Fibroblast of lung (primary cell): Measurements from ENCODE around the gene DAZAP1. TPM values are rescaled to one million over a fixed set of nuclear protein-coding genes. Genes with fewer than 3 reads are reported as not detected.
A peak's percentile ranks its signal among the peaks of the same experiment; 100 is the strongest.

Experiments
- DNase-seq, 2 donors: peaks; one replicate each; pipeline versions ENCODE4 v3.0.0 to v3.0.0-alpha.2; 2010; ENCODE audit warnings: low read depth in 2 of 2
- H2AFZ ChIP-seq: 2 replicates; pipeline ENCODE4 v1.5.1; 2012; ENCODE audit warnings: low read length, control low read depth, inconsistent platforms
- H3K27ac ChIP-seq: 2 replicates; pipeline ENCODE4 v1.5.1; 2011; ENCODE audit warnings: low read length, control low read depth; ENCODE audit not compliant: insufficient read depth
- H3K27me3 ChIP-seq: 2 replicates; pipeline ENCODE4 v1.5.1; 2011; ENCODE audit warnings: mild to moderate bottlenecking, low read length; ENCODE audit not compliant: control insufficient read depth, insufficient read depth
- H3K36me3 ChIP-seq: 2 replicates; pipeline ENCODE4 v1.5.1; 2011; ENCODE audit warnings: low read length; ENCODE audit not compliant: control insufficient read depth, insufficient read depth
- H3K4me1 ChIP-seq: 2 replicates; pipeline ENCODE4 v1.5.1; 2011; ENCODE audit warnings: low read length; ENCODE audit not compliant: control insufficient read depth, insufficient read depth; ENCODE audit errors: extremely low read depth
- H3K4me2 ChIP-seq: 2 replicates; pipeline ENCODE4 v1.5.1; 2011; ENCODE audit warnings: low read length, control low read depth; ENCODE audit not compliant: insufficient read depth; ENCODE audit errors: extremely low read depth
- H3K4me3 ChIP-seq, 4 experiments: fragments of 200-600 bp in 1 of 4; sonication (generic) in 1 of 4; replicated peaks in 1 of 4; 2 replicates each; pipeline ENCODE4 v1.5.1; 2011 to 2016; ENCODE audit warnings: low read length in 4 of 4, low read depth in 3 of 4, mild to moderate bottlenecking in 3 of 4, control low read depth in 2 of 4, inconsistent platforms in 1 of 4, mixed read lengths in 1 of 4; ENCODE audit not compliant: insufficient read depth in 1 of 4; ENCODE audit errors: control extremely low read depth in 1 of 4
- H3K79me2 ChIP-seq: 2 replicates; pipeline ENCODE4 v1.5.1; 2012; ENCODE audit warnings: mild to moderate bottlenecking, low read length, inconsistent platforms; ENCODE audit not compliant: control insufficient read depth, insufficient read depth
- H3K9ac ChIP-seq: 2 replicates; pipeline ENCODE4 v1.5.1; 2011; ENCODE audit warnings: mild to moderate bottlenecking, low read length, control low read depth; ENCODE audit not compliant: insufficient read depth
- H3K9me3 ChIP-seq: 2 replicates; pipeline ENCODE4 v1.5.1; 2012; ENCODE audit warnings: low read depth, low read length; ENCODE audit not compliant: control insufficient read depth, insufficient read depth
- H4K20me1 ChIP-seq: 2 replicates; pipeline ENCODE4 v1.5.1; 2011; ENCODE audit warnings: low read length; ENCODE audit not compliant: control insufficient read depth, insufficient read depth; ENCODE audit errors: extremely low read depth
- CTCF ChIP-seq, 2 donors: IDR thresholded peaks in 1 of 2; conservative IDR thresholded peaks in 1 of 2; 1 replicate in 1 of 2; 2 replicates in 1 of 2; pipeline ENCODE4 v1.5.1; 2011 to 2012; ENCODE audit warnings: low read length in 2 of 2, control low read depth in 1 of 2, inconsistent platforms in 1 of 2, low read depth in 1 of 2, mild to moderate bottlenecking in 1 of 2
- EZH2 ChIP-seq: IDR thresholded peaks from 2 replicates; pipeline ENCODE4 v1.5.1; 2012; ENCODE audit warnings: low read length, control low read depth, mild to moderate bottlenecking; ENCODE audit errors: missing control alignments
- polyA plus RNA-seq, 2 donors: library from polyadenylated mRNA; depleted of rRNA in 1 of 2; stranded (reverse) in 1 of 2; unstranded in 1 of 2; fragments of >200 nt; gene quantifications; 2 replicates each; pipeline ENCODE4 v1.2.1, GENCODE V29; 2011 to 2012; ENCODE audit warnings: missing spikeins in 1 of 2
- total RNA-seq: library from RNA; depleted of rRNA; stranded (reverse); fragments of >200 nt; gene quantifications from 2 replicates; pipeline ENCODE4 v1.2.1, GENCODE V29; 2014

Gene DAZAP1
- total and polyA plus RNA-seq, 2 donors (not counting 1 experiment from before 2014, with no cell fraction given) = 44.6 to 49.5 TPM

- Histone ChIP-seq H3K4me1 (peaks cover 3% of the 10 kb centered on the region), H3K27me3 (peaks cover 34% of the 10 kb centered on the region), H3K4me3 (no peak overlapping the region), H3K36me3 (peaks cover 2% of the 10 kb centered on the region), H3K4me2 (no peak overlapping the region), H3K79me2 (peaks cover 3% of the 10 kb centered on the region), H4K20me1 (no peaks in the 10 kb centered on the region), H2AFZ (no peak overlapping the region), H3K9ac (no peak overlapping the region), H3K9me3 (no peaks in the 10 kb centered on the region), H3K27ac (no peak overlapping the region)
- no peak for TF ChIP-seq CTCF (conservative IDR thresholded peaks at IDR 0.05 in 1 of 2, IDR thresholded peaks at IDR 0.05 in 1 of 2; ENCODE audit: low read depth in 1 of 2, low read length in 2 of 2)
- no peak for TF ChIP-seq EZH2
- no peak for DNase-seq
Measured at GRCh38 chr19:1473085-1473851, 65.9 kb downstream of the DAZAP1 start.

GRCh38 chr19:1474011-1474764, 66.8 kb downstream of the DAZAP1 start:
- Histone ChIP-seq H3K9me3 (no peaks in the 10 kb centered on the region), H3K36me3 (peaks cover 2% of the 10 kb centered on the region), H3K9ac (no peak overlapping the region), H4K20me1 (no peaks in the 10 kb centered on the region), H2AFZ (no peak overlapping the region), H3K27me3 (peaks cover 30% of the 10 kb centered on the region), H3K4me2 (no peak overlapping the region), H3K79me2 (peaks cover 9% of the 10 kb centered on the region), H3K27ac (no peak overlapping the region), H3K4me1 (peaks cover 3% of the 10 kb centered on the region), H3K4me3 (no peak overlapping the region)
- no peak for TF ChIP-seq CTCF (conservative IDR thresholded peaks at IDR 0.05 in 1 of 2, IDR thresholded peaks at IDR 0.05 in 1 of 2; ENCODE audit: low read depth in 1 of 2, low read length in 2 of 2)
- peak in 1 of 2 donors; percentile 61 for DNase-seq

- Histone ChIP-seq H3K4me1 (peaks cover 3% of the 10 kb centered on the region), H3K27me3 (peaks cover 26% of the 10 kb centered on the region), H3K9me3 (no peaks in the 10 kb centered on the region), H3K4me3 (no peak overlapping the region), H3K9ac (no peak overlapping the region), H3K36me3 (peaks cover 2% of the 10 kb centered on the region), H4K20me1 (no peaks in the 10 kb centered on the region), H3K4me2 (no peak overlapping the region), H3K27ac (no peak overlapping the region), H3K79me2 (peaks cover 9% of the 10 kb centered on the region), H2AFZ (no peak overlapping the region)
- DNase-seq = no peak
- no peak for TF ChIP-seq CTCF (conservative IDR thresholded peaks at IDR 0.05 in 1 of 2, IDR thresholded peaks at IDR 0.05 in 1 of 2; ENCODE audit: low read depth in 1 of 2, low read length in 2 of 2)
Measured at GRCh38 chr19:1474765-1475351, 67.5 kb downstream of the DAZAP1 start.
